ENCODE data around the gene TFAP2E. TPM values are rescaled to one million over a fixed set of nuclear protein-coding genes. Genes with fewer than 3 reads are reported as not detected.
"Not testable (repeated sequence)": the region's sequence is repeated elsewhere in the genome, so short reads cannot be mapped to it uniquely, and the experiment has no call there.

TFAP2E gene
- total RNA-seq, 1 experiment from 2014 or later, result 0.26 TPM

DNA sequence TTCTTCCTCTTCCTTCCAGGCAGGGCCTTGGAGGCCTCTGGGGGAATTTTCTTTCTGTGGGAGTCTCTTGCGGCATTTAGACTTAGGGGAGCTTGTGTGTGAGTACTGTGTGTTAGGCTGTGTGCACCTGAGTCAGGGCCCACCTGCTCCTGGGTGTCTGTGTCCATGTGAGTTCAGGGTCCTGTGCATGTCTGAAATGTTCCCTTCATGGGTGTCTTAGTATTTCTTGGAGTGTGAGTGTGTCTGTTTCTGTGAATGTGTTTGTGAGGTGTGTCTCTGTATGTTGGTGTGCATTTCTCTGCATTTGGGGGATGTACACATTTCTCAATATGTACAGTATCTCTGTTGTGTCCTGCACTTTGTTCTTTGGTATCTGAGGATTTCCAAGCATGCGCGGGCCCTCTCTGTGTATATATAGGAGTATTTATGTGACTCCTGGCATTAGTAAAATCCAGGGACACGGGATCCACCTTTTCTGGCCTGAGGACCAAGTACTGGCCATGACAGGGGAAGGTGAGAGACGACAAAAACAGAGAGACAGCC, 2.4 kb downstream of the TFAP2E start:
- no peaks in the 10 kb centered on the region for H4K20me1 ChIP-seq (ENCODE audit: low read length)
- DNase-seq (no peak), ATAC-seq (no peak)
- no peaks in the 10 kb centered on the region for H3K36me3 ChIP-seq (ENCODE audit: low read depth, low read length)
- H3K9ac ChIP-seq (ENCODE audit: low read length), result no peak overlapping the region
- CTCF ChIA-PET, result no interaction called here
- H3F3A ChIP-seq (ENCODE audit: low read length, unreplicated experiment), result no peaks in the 10 kb centered on the region
- no peaks in the 10 kb centered on the region for H3K9me2 ChIP-seq (replicated peaks; ENCODE audit: low read length)
- H3K79me2 ChIP-seq (ENCODE audit: low read length), result no peaks in the 10 kb centered on the region
- H3K4me2 ChIP-seq (ENCODE audit: low read length), result peak overlapping the region; percentile 31; the same call in 1 of the 2 replicates
- H3K27ac ChIP-seq (ENCODE audit: low read length), result no peak overlapping the region
- peaks cover 4% of the 10 kb centered on the region; the same call in 1 of the 2 replicates for H3K4me1 ChIP-seq (ENCODE audit: insufficient read depth, low read length)
- H3K27me3 ChIP-seq (ENCODE audit: low read length), result no peaks in the 10 kb centered on the region
- H3K4me3 ChIP-seq (ENCODE audit: low read length), result no peak overlapping the region
- intact Hi-C loops (cut with micrococcal nuclease), result no loop called here
- no TSS peak for BruUV-seq (replicated peaks)
- 0 out of 2 replicates have a peak overlapping the region, but pooled peaks have one; percentile 26 for H2AFZ ChIP-seq (ENCODE audit: low read length)
- TF ChIP-seq EZH2phosphoT487 (IDR thresholded peaks at IDR 0.05; ENCODE audit: borderline replicate concordance, low read length) (no peak), EZH2 (IDR thresholded peaks at IDR 0.05; ENCODE audit: low read length, unreplicated experiment) (no peak)
- TF ChIP-seq, protein P1, sequence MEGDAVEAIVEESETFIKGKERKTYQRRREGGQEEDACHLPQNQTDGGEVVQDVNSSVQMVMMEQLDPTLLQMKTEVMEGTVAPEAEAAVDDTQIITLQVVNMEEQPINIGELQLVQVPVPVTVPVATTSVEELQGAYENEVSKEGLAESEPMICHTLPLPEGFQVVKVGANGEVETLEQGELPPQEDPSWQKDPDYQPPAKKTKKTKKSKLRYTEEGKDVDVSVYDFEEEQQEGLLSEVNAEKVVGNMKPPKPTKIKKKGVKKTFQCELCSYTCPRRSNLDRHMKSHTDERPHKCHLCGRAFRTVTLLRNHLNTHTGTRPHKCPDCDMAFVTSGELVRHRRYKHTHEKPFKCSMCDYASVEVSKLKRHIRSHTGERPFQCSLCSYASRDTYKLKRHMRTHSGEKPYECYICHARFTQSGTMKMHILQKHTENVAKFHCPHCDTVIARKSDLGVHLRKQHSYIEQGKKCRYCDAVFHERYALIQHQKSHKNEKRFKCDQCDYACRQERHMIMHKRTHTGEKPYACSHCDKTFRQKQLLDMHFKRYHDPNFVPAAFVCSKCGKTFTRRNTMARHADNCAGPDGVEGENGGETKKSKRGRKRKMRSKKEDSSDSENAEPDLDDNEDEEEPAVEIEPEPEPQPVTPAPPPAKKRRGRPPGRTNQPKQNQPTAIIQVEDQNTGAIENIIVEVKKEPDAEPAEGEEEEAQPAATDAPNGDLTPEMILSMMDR (conservative IDR thresholded peaks at IDR 0.05; ENCODE audit: low read depth, low read length), result no peak
- H3K9me3 ChIP-seq (ENCODE audit: low read length), result no peaks in the 10 kb centered on the region
- POLR2A ChIA-PET (ENCODE audit: unreplicated experiment), result no interaction called here

DNA sequence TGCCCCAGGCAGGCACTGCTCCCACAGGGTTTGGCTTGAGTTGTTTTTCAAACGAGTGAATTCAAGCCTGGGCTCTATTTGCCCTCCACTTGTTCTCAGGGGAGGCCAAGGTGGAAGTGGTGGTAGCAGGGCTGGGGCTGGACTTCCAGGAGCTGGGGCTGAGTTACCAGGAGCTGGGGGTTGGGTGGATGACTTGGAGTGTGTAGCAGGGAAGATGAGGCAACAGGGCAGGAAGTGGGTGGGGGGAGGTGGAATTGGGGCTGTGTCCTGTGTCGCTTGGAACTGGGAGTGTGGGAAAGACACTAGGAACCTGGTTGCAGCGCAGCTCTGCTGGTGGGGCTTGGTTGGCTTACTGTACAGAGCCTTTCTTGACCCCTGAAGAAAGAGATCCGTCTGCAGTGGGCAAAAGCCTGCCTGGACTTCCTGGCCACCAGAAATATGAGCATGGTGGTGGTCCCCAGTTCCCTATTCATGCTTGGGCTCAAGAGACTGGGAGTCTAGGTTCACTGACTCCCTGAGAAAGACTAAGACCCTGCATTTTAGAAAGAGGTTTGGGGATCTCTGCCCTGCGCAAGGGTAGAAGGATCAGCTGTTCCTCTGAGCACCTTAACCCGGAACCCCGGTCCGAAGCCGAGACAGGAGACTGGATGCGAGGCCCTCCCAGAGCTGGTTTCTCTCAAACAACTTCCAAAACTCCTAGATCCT, 3.1 kb downstream of the TFAP2E start:
- H3F3A ChIP-seq (ENCODE audit: low read length, unreplicated experiment), result no peaks in the 10 kb centered on the region
- no peaks in the 10 kb centered on the region for H3K27me3 ChIP-seq (ENCODE audit: low read length)
- no peak overlapping the region for H3K27ac ChIP-seq (ENCODE audit: low read length)
- H4K20me1 ChIP-seq (ENCODE audit: low read length), result no peaks in the 10 kb centered on the region
- H3K9me3 ChIP-seq (ENCODE audit: low read length), result no peaks in the 10 kb centered on the region
- ChIA-PET POLR2A (ENCODE audit: unreplicated experiment) (no interaction called here), CTCF (no interaction called here)
- intact Hi-C loops (cut with micrococcal nuclease), result no loop called here
- no peaks in the 10 kb centered on the region for H3K9me2 ChIP-seq (replicated peaks; ENCODE audit: low read length)
- DNase-seq, result no peak
- TF ChIP-seq EZH2 (IDR thresholded peaks at IDR 0.05; ENCODE audit: low read length, unreplicated experiment), result no peak
- TF ChIP-seq, protein P1 (conservative IDR thresholded peaks at IDR 0.05; ENCODE audit: low read depth, low read length), result no peak
- TF ChIP-seq EZH2phosphoT487 (IDR thresholded peaks at IDR 0.05; ENCODE audit: borderline replicate concordance, low read length), result no peak
- no TSS peak for BruUV-seq (replicated peaks)
- H3K79me2 ChIP-seq (ENCODE audit: low read length), result no peaks in the 10 kb centered on the region
- no peaks in the 10 kb centered on the region for H3K36me3 ChIP-seq (ENCODE audit: low read depth, low read length)
- no peak overlapping the region for H3K4me2 ChIP-seq (ENCODE audit: low read length)
- ATAC-seq, result no peak
- no peak overlapping the region for H3K4me3 ChIP-seq (ENCODE audit: low read length)
- H3K4me1 ChIP-seq (ENCODE audit: insufficient read depth, low read length), result peaks cover 4% of the 10 kb centered on the region; the same call in 1 of the 2 replicates
- no peak overlapping the region for H3K9ac ChIP-seq (ENCODE audit: low read length)
- H2AFZ ChIP-seq (ENCODE audit: low read length), result no peak overlapping the region

DNA sequence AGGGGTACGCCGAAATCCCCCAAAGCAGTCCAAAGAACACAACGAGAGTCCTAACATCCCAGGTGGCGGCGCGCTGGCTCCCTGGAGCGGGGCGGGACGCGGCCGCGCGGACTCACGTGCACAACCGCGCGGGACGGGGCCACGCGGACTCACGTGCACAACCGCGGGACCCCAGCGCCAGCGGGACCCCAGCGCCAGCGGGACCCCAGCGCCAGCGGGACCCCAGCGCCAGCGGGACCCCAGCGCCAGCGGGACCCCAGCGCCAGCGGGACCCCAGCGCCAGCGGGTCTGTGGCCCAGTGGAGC, 3.6 kb downstream of the TFAP2E start:
- H3K79me2 ChIP-seq (ENCODE audit: low read length); BruUV-seq (replicated peaks); intact Hi-C loops (cut with micrococcal nuclease); H3K4me1 ChIP-seq (ENCODE audit: insufficient read depth, low read length); H3K4me3 ChIP-seq (ENCODE audit: low read length); POLR2A ChIA-PET (ENCODE audit: unreplicated experiment); H3K27ac ChIP-seq (ENCODE audit: low read length); H3K9me3 ChIP-seq (ENCODE audit: low read length); CTCF ChIA-PET; H3K4me2 ChIP-seq (ENCODE audit: low read length); H2AFZ ChIP-seq (ENCODE audit: low read length); H3K27me3 ChIP-seq (ENCODE audit: low read length); H3K36me3 ChIP-seq (ENCODE audit: low read depth, low read length); H3K9me2 ChIP-seq (replicated peaks; ENCODE audit: low read length); H3F3A ChIP-seq (ENCODE audit: low read length, unreplicated experiment); ATAC-seq; H3K9ac ChIP-seq (ENCODE audit: low read length); DNase-seq; H4K20me1 ChIP-seq (ENCODE audit: low read length): not testable (repeated sequence)

Data from PC-3 (cell line).